C4-2B (cell line): ENCODE measurements around the gene GALNT12.

Experiments
- H3K27ac ChIP-seq: fragments of 450-650 bp; 2 replicates; pipeline ENCODE4 v1.5.1; 2017
- CTCF ChIP-seq: fragments of 450-650 bp; conservative IDR thresholded peaks from 2 replicates; pipeline ENCODE4 v1.5.1; 2017; ENCODE audit warnings: mild to moderate bottlenecking
- ZFX ChIP-seq: fragments of 450-650 bp; IDR thresholded peaks from 2 replicates; pipeline ENCODE4 v1.6.1; 2017

The GALNT12 gene

GRCh38 chr9:98790842-98791607, 16.4 kb upstream of the GALNT12 start:
- H3K27ac ChIP-seq = no peak overlapping the region
- TF ChIP-seq ZFX = no peak
- peak; percentile 99 for TF ChIP-seq CTCF

GRCh38 chr9:98791608-98792490, 15.6 kb upstream of the GALNT12 start:
- no peak for TF ChIP-seq CTCF
- TF ChIP-seq ZFX = no peak
- no peak overlapping the region for H3K27ac ChIP-seq

GRCh38 chr9:98793031-98793430, 14.4 kb upstream of the GALNT12 start:
- TF ChIP-seq CTCF (no peak), ZFX (no peak)
- no peak overlapping the region for H3K27ac ChIP-seq

- TF ChIP-seq ZFX = no peak
- no peak for TF ChIP-seq CTCF
- no peak overlapping the region for H3K27ac ChIP-seq
These were observed 12.7 kb upstream of the GALNT12 start for GRCh38 chr9:98794802-98795201.

- no peak for TF ChIP-seq CTCF
- no peak for TF ChIP-seq ZFX
- H3K27ac ChIP-seq = peak overlapping the region; percentile 53; the same call in 1 of the 2 replicates
These were observed 12.0 kb upstream of the GALNT12 start for GRCh38 chr9:98795295-98795955.

GRCh38 chr9:98795970-98796363, 11.5 kb upstream of the GALNT12 start:
- no peak for TF ChIP-seq CTCF
- TF ChIP-seq ZFX = peak; percentile 89; the same call in 1 of the 2 replicates
- peak overlapping the region; percentile 53 for H3K27ac ChIP-seq
